Astrocyte (in vitro differentiated cells and primary cell): ENCODE data around the gene APOC3.

Experiments used
- EZH2 ChIP-seq: IDR thresholded peaks from 2 replicates; pipeline ENCODE4 v1.6.1; 2012; ENCODE audit warnings: mild to moderate bottlenecking, low read length, inconsistent platforms; ENCODE audit not compliant: insufficient read depth
- TF ChIP-seq, protein P1 (sequence below): IDR thresholded peaks from 2 replicates; pipeline ENCODE4 v1.5.1; 2011; ENCODE audit warnings: low read depth, mild to moderate bottlenecking, inconsistent platforms, low read length, moderate library complexity; ENCODE audit not compliant: insufficient read depth

DNA sequence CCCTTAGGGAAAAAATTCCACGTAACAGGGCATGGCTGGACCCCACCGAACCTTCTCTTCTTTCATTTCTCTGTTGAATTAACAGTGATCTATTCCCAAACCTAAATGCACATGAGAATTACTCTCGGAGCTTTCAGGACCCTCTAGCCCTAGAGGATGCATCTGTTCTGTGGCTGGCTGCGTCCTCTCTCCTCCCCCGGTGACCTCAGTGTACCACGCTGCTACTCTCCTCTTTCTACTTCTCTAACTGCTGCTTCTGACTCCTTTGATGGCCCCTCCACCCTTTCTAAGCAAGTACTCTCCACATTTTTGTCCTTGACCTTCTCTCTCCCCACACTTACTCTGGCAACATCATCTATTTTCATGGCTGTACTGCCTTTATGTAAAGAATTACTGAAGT lies 19.8 kb downstream of the APOC3 start:
- TF ChIP-seq EZH2: no peak
- TF ChIP-seq, protein P1, sequence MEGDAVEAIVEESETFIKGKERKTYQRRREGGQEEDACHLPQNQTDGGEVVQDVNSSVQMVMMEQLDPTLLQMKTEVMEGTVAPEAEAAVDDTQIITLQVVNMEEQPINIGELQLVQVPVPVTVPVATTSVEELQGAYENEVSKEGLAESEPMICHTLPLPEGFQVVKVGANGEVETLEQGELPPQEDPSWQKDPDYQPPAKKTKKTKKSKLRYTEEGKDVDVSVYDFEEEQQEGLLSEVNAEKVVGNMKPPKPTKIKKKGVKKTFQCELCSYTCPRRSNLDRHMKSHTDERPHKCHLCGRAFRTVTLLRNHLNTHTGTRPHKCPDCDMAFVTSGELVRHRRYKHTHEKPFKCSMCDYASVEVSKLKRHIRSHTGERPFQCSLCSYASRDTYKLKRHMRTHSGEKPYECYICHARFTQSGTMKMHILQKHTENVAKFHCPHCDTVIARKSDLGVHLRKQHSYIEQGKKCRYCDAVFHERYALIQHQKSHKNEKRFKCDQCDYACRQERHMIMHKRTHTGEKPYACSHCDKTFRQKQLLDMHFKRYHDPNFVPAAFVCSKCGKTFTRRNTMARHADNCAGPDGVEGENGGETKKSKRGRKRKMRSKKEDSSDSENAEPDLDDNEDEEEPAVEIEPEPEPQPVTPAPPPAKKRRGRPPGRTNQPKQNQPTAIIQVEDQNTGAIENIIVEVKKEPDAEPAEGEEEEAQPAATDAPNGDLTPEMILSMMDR: no peak
